NCI-H510A (cell line): ENCODE results near the gene ITGB5.

Experiments used
- DNase-seq: peaks from one replicate; lab custom pipeline; 2025; lab: John Stamatoyannopoulos, UW

Gene ITGB5

DNA sequence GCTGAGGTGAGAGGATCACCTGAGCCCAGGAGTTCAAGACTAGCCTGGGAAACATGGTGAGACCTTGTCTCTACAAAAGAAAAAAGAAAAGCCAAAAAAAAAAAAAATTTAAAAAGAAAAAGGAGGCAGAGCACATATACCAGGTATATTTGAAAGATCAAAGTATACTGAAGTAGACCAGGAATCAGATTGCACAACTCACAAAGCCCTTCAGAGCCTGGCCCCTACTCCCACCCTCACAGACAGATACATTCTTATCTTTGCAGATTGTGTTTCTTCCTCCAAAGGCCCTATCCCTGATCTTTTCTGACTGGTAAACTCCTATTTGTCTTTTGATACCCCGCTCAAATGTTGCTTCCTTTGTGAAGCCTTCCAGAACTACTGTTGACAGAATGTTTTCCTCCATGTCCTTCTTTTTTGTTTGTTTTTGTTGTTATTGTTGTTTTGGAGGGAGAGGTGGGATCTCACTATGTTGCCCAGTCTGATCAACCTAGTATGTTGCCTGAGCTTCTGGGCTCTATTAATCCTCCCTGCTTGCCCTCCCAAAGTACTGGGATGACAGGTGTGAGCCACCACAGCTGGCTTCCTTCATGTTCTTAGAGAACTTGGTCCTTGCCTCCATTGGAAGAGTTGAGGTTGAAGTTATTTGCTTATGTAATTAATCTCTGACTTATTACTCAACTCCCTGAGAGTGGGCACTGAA, 9.8 kb upstream of the ITGB5 start:
- no peak for DNase-seq

GRCh38 chr3:124895756-124896155, 8.6 kb upstream of the ITGB5 start:
- no peak for DNase-seq

- DNase-seq = no peak
These were observed 6.4 kb upstream of the ITGB5 start for GRCh38 chr3:124893526-124893925.

GRCh38 chr3:124890573-124891190, 3.5 kb upstream of the ITGB5 start:
- no peak for DNase-seq

- DNase-seq = no peak
These were observed 1.6 kb upstream of the ITGB5 start for GRCh38 chr3:124888482-124889441.

DNA sequence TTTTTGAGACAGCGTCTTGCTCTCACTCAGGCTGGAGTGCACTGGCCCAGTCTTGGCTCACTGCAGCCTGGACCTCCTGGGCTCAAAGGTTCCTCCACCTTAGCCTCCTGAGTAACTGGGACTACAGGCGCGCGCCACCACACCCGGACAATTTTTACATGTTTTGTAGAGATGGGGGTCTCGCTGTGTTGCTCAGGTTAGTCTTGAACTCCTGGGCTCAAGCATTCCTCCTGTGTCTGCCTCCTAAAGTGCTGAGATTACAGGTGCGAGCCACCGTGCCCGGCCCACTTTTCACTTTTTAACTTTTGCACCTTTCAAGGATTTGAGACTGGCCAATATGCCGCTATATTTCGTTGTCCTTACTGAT, 750 bp upstream of the ITGB5 start:
- no peak for DNase-seq

GRCh38 chr3:124886168-124887056, 753 bp downstream of the ITGB5 start:
- DNase-seq = no peak

GRCh38 chr3:124885466-124886167, 1.5 kb downstream of the ITGB5 start:
- no peak for DNase-seq

DNA sequence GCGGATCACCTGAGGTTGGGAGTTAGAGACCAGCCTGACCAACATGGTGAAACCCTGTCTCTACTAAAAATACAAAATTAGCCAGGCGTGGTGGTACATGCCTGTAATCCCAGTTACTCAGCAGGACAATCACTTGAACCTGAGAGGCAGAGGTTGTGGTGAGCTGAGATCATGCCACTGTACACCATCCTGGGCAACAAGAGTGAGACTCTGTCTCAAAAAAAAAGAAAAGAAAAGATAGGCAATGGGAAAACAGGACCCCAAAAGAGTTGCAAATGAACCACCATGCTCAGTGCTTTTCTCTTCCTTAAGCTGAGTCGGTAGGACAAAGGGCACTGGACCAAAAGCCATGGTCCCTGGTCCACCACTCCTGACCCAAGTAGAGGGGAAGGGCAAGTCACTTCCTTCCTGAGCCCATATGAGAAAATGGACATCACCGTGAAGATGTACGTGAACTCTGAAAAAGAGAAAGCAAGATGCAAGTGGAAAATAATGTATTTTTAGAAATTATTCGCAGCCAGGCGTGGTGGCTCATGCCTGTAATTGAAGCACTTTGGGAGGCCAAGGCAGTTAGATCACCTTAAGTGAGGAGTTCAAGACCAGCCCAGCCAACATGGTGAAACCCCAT, 2.6 kb downstream of the ITGB5 start:
- no peak for DNase-seq

DNA sequence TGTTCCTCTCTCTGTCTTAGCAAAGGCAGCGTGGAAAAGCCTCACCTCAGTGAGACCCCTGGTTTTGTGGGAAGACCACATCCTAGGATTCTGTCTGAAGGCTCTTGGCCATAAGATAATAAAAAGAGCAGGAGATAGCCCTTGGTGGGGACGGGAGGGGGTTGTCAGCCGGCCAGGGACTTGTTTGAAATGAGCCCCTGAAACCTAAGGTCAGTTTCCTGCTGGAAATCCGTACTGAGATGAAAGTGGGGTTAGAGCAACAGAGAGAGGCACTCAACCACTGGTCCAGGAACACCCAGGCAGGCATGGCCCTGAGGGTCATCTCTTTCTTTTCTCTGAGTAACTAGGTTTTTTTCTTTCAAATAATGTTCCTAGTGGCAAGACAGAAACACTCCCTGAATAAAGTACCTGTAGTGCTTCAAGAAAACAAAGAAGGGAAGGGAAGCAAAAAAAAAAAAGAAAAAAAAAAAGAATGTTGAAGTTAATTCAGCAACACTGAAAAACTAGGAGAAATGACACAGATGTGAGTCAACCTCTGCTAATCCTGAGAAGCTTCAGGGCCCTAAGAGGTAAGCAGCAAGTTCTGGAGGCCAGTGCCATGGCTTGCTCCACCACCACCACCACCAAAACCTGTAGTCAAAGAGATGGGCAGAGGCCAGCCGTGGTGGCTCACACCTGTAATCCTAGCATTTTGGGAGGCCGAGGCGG, 3.2 kb downstream of the ITGB5 start:
- no peak for DNase-seq

- no peak for DNase-seq
These were observed 4.1 kb downstream of the ITGB5 start for GRCh38 chr3:124882816-124883747.

DNA sequence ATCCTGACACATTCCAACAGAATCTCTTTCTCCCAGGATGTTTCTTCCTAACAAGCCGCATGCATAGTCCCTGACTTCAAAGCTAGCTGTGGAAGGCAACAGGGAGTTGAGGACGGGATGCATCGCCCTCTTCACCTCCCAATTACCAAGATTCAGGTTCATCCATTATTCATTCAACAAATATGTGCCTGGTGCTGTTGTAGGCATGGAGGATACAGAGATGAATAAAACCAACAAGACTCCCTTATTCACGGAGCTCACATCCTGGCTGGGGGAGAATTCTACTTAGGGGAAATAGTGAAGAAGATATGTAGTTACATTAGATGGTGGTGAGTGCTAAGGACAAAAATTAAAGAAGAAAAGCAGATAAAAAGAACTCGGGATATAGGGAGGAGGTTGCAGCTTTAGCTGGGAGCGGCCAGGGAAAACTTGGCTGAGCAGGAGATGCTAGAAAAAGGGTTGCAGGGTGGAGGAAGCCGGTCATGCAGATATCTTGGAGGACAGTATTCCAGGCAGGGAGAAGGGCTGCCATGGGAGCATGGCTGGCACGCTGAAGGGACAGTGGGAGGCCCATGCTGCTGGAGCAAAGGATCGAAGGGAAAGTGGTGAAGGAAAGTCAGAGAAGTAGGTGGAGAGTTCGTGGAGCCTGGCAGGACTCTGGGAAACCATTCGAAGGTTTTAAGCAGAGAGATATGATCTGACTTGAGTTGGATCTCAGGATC, 5.0 kb downstream of the ITGB5 start:
- no peak for DNase-seq

- DNase-seq = no peak
These were observed 7.9 kb downstream of the ITGB5 start for GRCh38 chr3:124879337-124879680.

DNA sequence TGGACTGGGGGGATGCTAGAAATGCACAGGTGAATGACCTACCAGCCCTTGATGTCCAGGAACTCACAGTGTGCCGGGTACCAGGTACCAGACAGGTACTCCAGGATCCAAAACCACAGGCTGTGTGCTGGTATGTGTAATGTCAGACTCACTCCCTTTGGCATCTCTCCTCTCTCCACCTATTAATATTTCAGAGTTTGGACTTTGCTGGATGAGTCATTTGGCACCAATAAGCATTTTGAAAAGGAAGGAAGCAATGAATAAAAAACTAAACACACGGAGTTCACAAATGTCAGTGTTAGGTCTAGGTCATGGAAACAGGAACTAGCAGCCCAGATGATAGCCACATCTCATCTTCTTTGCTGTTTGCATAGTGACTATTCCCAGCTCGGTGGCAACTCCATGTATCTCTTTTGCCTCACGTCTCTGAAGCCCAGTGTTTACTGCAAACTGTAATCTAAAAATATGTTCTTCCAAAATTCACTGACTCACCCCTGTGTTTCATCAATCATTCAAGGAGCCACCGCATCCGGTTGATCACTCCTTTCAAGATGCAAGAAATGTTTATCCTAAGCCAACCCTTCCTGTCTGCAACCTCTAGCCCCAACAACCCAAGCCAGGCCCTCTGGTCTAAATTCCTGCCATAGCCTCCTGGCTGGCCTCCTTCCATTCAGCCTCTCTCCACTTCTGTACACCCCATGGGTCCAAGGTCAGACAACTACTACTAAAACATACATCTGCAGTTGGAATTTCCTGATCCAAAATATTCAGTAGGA, 8.4 kb downstream of the ITGB5 start:
- DNase-seq = no peak

DNA sequence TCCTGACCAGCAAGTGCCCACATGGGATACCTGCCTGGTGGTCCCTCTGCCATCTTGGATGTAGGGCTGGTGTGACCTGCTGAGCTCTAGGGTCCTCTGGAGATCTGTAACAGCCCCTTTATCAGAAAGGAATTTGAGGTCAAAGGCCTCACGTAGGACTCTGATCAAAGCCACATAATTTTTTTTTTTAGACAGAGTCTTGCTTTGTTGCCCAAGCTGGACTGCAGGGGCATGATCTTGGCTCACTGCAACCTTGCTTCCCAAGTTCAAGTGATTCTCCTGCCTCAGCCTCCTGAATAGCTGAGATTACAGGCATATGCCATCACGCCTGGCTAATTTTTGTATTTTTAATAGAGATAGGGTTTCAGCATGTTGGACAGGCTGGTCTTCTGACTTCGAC, 9.5 kb downstream of the ITGB5 start:
- DNase-seq = no peak

DNA sequence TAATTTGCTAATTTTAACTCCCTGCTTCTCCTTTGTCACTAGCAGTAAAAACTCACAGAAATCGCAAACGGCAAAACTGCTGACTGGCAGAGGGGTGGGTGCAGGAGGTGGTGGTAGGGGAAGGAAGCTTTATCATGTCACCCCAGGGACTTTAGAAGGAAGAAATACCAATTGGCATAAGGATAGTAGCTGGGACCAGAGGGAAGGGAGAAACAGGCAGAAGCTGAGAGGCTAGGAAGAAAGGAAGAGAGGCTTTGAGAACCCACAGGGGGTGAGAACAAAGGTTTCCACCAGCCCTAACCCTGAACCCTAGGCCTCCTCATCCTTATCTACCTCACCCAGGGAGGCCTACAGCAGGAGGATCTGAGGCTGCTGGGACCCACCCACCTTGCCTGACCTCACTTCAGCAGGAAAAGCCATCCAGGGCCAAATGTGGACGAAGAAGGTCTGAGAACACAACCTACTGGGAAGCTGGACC, 10.7 kb downstream of the ITGB5 start:
- no peak for DNase-seq

DNA sequence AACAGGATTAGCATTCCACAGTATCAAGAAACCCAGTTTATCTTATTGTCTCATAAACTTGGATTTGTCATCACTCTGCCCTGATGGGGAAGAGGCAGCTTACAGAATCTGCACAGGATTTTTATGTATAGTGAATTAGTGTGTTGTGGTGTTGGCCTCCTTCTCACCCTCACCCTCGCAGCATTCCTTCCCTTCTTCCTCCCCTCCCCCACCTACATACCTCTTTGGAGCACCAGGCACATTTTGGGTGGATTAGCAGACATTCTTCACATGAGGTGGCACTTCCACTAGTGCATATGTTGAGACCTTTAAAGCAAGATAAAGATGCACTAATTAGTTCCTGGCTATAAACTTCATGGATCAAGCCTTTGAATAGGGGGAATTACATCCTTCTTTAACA, 13.9 kb downstream of the ITGB5 start:
- DNase-seq = no peak

DNA sequence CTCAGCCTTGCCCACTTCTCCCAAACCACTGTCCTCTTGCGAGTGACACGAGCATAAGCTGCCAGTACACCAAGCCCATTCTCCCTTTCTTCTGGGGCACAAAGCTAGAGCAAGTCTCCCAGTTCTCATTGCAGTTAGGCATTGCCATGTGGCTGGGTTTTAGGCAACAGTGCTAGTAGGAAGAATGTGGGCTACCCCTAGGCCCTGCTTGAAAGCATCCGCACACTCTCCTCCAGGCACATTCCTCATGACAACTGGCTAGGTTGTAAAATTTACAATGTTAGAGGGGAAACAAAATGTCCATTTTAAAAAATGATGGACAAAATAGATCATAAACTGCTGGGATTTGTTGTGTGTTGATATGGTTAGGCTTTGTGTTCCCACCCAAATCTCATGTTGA, 19.7 kb downstream of the ITGB5 start:
- no peak for DNase-seq
